Ovary (tissue), 9 donors: ENCODE results near the gene SPATA18. TPM values are rescaled to one million over a fixed set of nuclear protein-coding genes. Genes with fewer than 3 reads are reported as not detected.
"Not testable (repeated sequence)": the region's sequence is repeated elsewhere in the genome, so short reads cannot be mapped to it uniquely, and the experiment has no call there.

ENCODE experiments used
- DNase-seq, 5 donors: peaks; one replicate each; pipeline ENCODE4 v3.0.0-alpha.2; 2019 to 2020
- H3K27ac ChIP-seq, 2 donors: fragments of 200-600 bp; one replicate each; pipeline versions ENCODE4 v1.5.1 to v1.8.0; 2019 to 2022
- H3K27me3 ChIP-seq: fragments of 200-600 bp; one replicate; pipeline ENCODE4 v1.8.0; 2022
- H3K36me3 ChIP-seq: fragments of 200-600 bp; sonication (generic); one replicate; pipeline ENCODE4 v1.5.1; 2019
- H3K4me1 ChIP-seq: one replicate; pipeline ENCODE4 v1.8.1; 2013; ENCODE audit warnings: mild to moderate bottlenecking, moderate library complexity; ENCODE audit not compliant: insufficient read depth
- H3K4me3 ChIP-seq: fragments of 200-600 bp; sonication (generic); one replicate; pipeline ENCODE4 v1.5.1; 2017
- H3K9me3 ChIP-seq, 2 donors: fragments of 200-600 bp in 1 of 2; sonication (generic) in 1 of 2; one replicate each; pipeline versions ENCODE4 v1.5.1 to v1.8.1; 2013 to 2019; ENCODE audit warnings: mild to moderate bottlenecking in 1 of 2, moderate library complexity in 1 of 2
- EP300 ChIP-seq: sonication (generic); formaldehyde crosslinking; IDR thresholded peaks from one replicate; pipeline ENCODE4 v1.6.1; 2017; ENCODE audit warnings: antibody characterized with exemption
- POLR2A ChIP-seq: fragments of 450-650 bp; IDR thresholded peaks from one replicate; pipeline ENCODE4 v1.6.1; 2017; ENCODE audit warnings: antibody characterized with exemption, mild to moderate bottlenecking, moderate library complexity
- WGBS, 3 donors: extraction: QIAGEN DNeasy Blood & Tissue Kit in 1 of 3; methylation state at CpG; one replicate each; pipeline versions ENCODE4 v1.1.5 to v1.1.7; 2013 to 2017; 5-methylcytosine and 5-hydroxymethylcytosine counted together
- intact Hi-C, 4 donors: fragments of 100-400 bp; cut with DNase I; formaldehyde crosslinking; loops; one replicate each; pipeline versions ENCODE4 v1.11.0 to v1.15.1; 2022 to 2023
- polyA plus RNA-seq, 2 donors: library from polyadenylated mRNA; stranded (reverse); fragments of 200-250 nt in 1 of 2; fragments of 350-450 nt in 1 of 2; fragmentation: Illumina TruSeq in 1 of 2; extraction: RNeasy Lipid Tissue Mini Kit (QIAGEN cat#74804) in 1 of 2; gene quantifications; one replicate each; pipeline ENCODE4 v1.2.3, GENCODE V29; 2013 to 2014
- total RNA-seq, 7 donors: library from RNA; depleted of rRNA in 2 of 7; stranded (reverse); fragments of >200 nt in 2 of 7; fragmentation: NEBNext Ultra II Directional in 3 of 7; extraction: Animal tissue kit (Norgen Biotek cat#: 25700) in 3 of 7; gene quantifications; one replicate each; pipeline versions ENCODE4 v1.1.0 to v1.2.4, GENCODE V29; 2016 to 2023
- TF ChIP-seq, protein P1 (sequence below), 3 donors: fragments of 450-650 bp in 2 of 3; fragments of 200-600 bp in 1 of 3; IDR thresholded peaks; one replicate each; pipeline versions ENCODE4 v1.5.1 to v1.8.0; 2016 to 2022; ENCODE audit warnings: antibody characterized with exemption in 3 of 3, mild to moderate bottlenecking in 1 of 3
- donor health status: DM: no; HTN: no; CAD: no; lungs with moderate emphysema.
- donor health status: DM: no; HTN: no; CAD: no.
- donor health status: Bipolar disorder and iron deficiency.
- donor health status: DM: yes; HTN: yes; CAD: no.
- donor health status: DM: no; HTN: no; CAD: no.
- donor health status: DM: yes; HTN: yes; CAD: no.

SPATA18 gene
- total and polyA plus RNA-seq, 9 donors = 0.77 to 40.6 (median 4.8) TPM

DNA sequence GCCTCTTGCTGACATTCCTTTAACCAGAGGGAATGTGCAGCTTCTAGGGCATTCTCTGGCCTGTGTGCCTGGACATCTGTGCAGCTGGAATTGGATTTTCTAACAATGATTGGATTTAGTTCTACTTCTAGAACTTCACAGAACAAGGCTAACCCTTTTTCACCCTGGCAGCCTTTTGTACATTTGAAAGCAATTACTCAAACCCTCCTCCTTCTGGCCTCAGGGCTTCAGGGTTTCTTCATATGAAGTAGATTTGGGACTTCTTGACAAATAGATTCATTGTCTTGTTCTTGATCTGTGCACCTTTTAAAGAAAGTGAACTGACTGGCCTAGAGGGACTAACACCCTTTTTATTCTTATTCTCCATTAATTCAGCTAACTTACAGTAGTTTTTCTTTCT lies 30.1 kb downstream of the SPATA18 start:
- Histone ChIP-seq H3K27ac (no peak overlapping the region), H3K27me3 (no peaks in the 10 kb centered on the region), H3K4me3 (no peak overlapping the region), H3K9me3 (no peaks in the 10 kb centered on the region), H3K36me3 (no peaks in the 10 kb centered on the region), H3K4me1 (peaks cover 2% of the 10 kb centered on the region)
- DNase-seq = no peak
- intact Hi-C loops = no loop called here
- no peak for TF ChIP-seq POLR2A
- TF ChIP-seq, protein P1, sequence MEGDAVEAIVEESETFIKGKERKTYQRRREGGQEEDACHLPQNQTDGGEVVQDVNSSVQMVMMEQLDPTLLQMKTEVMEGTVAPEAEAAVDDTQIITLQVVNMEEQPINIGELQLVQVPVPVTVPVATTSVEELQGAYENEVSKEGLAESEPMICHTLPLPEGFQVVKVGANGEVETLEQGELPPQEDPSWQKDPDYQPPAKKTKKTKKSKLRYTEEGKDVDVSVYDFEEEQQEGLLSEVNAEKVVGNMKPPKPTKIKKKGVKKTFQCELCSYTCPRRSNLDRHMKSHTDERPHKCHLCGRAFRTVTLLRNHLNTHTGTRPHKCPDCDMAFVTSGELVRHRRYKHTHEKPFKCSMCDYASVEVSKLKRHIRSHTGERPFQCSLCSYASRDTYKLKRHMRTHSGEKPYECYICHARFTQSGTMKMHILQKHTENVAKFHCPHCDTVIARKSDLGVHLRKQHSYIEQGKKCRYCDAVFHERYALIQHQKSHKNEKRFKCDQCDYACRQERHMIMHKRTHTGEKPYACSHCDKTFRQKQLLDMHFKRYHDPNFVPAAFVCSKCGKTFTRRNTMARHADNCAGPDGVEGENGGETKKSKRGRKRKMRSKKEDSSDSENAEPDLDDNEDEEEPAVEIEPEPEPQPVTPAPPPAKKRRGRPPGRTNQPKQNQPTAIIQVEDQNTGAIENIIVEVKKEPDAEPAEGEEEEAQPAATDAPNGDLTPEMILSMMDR (IDR thresholded peaks at IDR 0.05) = no peak
- TF ChIP-seq EP300 = no peak

DNA sequence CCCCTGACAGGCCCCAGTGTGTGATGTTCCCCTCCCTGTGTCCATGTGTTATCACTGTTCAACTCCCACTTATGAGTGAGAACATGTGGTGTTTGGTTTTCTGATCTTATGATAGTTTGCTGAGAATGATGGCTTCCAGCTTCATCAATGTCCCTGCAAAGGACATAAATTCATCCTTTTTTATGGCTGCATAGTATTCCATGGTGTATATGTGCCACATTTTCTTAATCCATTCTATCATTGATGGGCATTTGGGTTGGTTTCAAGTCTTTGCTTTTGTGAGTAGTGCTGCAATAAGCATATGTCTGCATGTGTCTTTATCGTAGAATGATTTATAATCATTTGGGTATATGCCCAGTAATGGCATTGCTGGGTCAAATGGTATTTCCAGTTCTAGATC lies 35.3 kb downstream of the SPATA18 start:
- DNase-seq, H3K9me3 ChIP-seq, H3K27ac ChIP-seq, intact Hi-C loops, H3K27me3 ChIP-seq, H3K36me3 ChIP-seq, H3K4me1 ChIP-seq, H3K4me3 ChIP-seq: not testable (repeated sequence)
- WGBS, 3 donors = 90 to 95% (median 94%) methylated on average over 1 of the region's 1 CpG

DNA sequence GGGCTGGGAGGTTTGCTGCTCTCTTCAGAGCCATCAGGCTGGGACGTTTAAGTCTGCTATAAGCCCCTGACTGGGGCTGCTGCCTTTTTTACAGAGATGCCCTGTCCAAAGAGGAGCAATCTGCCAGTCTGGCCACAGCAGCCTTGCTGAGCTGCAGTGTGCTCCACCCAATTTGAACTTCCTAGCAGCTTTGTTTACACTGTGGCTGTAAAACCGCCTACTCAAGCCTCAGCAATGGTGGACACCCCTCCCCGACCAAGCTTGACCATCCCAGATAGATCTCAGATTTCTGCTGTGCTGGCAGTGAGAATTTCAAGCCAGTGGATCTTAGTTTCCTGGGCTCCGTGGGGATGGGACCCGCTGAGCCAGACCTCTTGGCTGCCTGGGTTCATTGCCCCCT lies 40.7 kb downstream of the SPATA18 start:
- no peak for DNase-seq
- H3K27ac ChIP-seq = no peak overlapping the region
- TF ChIP-seq POLR2A (no peak), EP300 (no peak)
- TF ChIP-seq, protein P1 (IDR thresholded peaks at IDR 0.05) = no peak
- no peak overlapping the region for H3K4me3 ChIP-seq
- H3K27me3 ChIP-seq = no peaks in the 10 kb centered on the region
- H3K36me3 ChIP-seq = no peaks in the 10 kb centered on the region
- 57 to 63% (median 60%) methylated on average over 5 of the region's 5 CpGs for WGBS, 3 donors
- no peaks in the 10 kb centered on the region for H3K4me1 ChIP-seq
- intact Hi-C loops = no loop called here
- no peaks in the 10 kb centered on the region for H3K9me3 ChIP-seq

DNA sequence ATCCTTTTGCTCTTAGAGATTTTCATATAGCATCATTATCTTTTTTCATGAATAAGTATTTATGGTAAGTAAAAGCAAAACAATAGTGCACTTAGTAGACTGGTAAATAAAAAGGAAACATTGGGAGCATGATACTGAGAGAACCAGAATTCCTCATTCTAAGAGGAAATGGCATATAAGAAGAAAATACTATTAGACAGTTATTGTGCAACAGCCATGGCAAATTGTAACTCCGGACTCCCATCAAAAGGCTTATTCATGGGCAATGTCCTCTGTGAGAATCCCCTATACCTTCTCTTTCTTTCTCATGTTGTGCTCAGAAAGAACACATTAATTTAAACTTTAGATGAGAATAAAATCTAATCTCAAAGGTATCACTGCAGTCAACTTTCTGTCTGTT lies 42.4 kb downstream of the SPATA18 start:
- Histone ChIP-seq H3K9me3 (no peaks in the 10 kb centered on the region), H3K27ac (no peak overlapping the region), H3K4me1 (no peaks in the 10 kb centered on the region), H3K4me3 (no peak overlapping the region), H3K36me3 (no peaks in the 10 kb centered on the region), H3K27me3 (no peaks in the 10 kb centered on the region)
- DNase-seq = no peak
- no peak for TF ChIP-seq POLR2A
- TF ChIP-seq, protein P1 (IDR thresholded peaks at IDR 0.05) = no peak
- TF ChIP-seq EP300 = no peak
- intact Hi-C loops = no loop called here
- 89 to 94% (median 91%) methylated on average over 1 of the region's 1 CpG for WGBS, 3 donors

DNA sequence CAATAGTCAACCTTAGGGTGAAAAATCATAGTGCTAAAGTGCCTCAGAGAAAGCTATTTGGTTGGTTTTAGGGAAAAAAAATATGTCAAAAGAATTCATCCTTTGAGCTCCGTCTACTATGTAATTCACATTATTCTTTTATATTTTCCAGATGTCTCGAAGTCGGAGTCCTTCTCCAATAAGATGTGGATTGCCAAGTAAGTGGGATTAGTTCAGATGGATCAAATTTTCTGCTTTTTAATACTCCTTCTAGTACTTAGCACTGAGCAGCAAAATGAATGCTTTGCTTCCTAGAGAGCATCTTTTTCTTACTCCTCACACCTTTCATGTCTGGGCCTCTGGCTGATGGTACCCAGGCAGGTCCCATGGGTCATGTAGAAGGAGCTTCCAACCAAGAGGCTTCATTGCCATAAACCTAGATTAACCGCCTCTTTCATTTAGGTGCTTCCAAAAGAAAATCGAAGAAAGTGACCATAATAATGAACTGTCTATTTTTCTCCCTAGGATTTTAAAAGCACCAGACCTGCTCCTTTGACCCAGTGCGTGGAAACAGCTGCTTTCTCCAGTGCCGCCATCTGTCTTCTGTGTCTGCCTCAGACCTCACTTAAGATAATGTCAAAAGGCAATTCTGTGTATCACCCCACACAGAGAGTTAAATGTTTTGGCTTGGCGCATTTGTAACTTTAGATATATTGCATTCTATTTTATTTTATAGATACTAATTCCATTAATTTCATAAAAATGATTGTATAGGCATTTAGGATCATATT lies 43.5 kb downstream of the SPATA18 start:
- Histone ChIP-seq H3K4me3 (no peak overlapping the region), H3K27ac (no peak overlapping the region), H3K9me3 (no peaks in the 10 kb centered on the region), H3K27me3 (no peaks in the 10 kb centered on the region), H3K4me1 (no peaks in the 10 kb centered on the region), H3K36me3 (no peaks in the 10 kb centered on the region)
- no peak for TF ChIP-seq EP300
- TF ChIP-seq, protein P1 (IDR thresholded peaks at IDR 0.05) = no peak
- no peak for TF ChIP-seq POLR2A
- intact Hi-C loops = no loop called here
- DNase-seq = no peak
- WGBS, 3 donors = 75 to 78% (median 77%) methylated on average over 8 of the region's 8 CpGs
